ENCODE measurements around the gene CD27. TPM values are rescaled to one million over a fixed set of nuclear protein-coding genes. Genes with fewer than 3 reads are reported as not detected.

Gene CD27
- total RNA-seq, 1 donor from 2014 or later: not detected

- DNase-seq (ENCODE audit: low read depth): no peak
Observed at GRCh38 chr12:6434205-6435140, 10.3 kb upstream of the CD27 start.

GRCh38 chr12:6435961-6436715 lies 8.6 kb upstream of the CD27 start:
- DNase-seq (ENCODE audit: low read depth): no peak

GRCh38 chr12:6437586-6437985 lies 7.2 kb upstream of the CD27 start:
- no peak for DNase-seq (ENCODE audit: low read depth)

- DNase-seq (ENCODE audit: low read depth): no peak
Observed at GRCh38 chr12:6438345-6438744, 6.4 kb upstream of the CD27 start.

GRCh38 chr12:6440391-6440790 lies 4.4 kb upstream of the CD27 start:
- no peak for DNase-seq (ENCODE audit: low read depth)

- DNase-seq (ENCODE audit: low read depth): no peak
Observed at GRCh38 chr12:6442836-6443235, 1.9 kb upstream of the CD27 start.

GRCh38 chr12:6443361-6443983 lies 1.3 kb upstream of the CD27 start:
- DNase-seq (ENCODE audit: low read depth): no peak

- DNase-seq (ENCODE audit: low read depth): no peak
Observed at GRCh38 chr12:6444031-6444430, 724 bp upstream of the CD27 start.

- DNase-seq (ENCODE audit: low read depth): no peak
Observed at GRCh38 chr12:6450091-6450868, 5.5 kb downstream of the CD27 start.

- DNase-seq (ENCODE audit: low read depth): no peak
Observed at GRCh38 chr12:6450869-6451347, 6.2 kb downstream of the CD27 start.

- peak; percentile 75 for DNase-seq (ENCODE audit: low read depth)
Observed at GRCh38 chr12:6451348-6452244, 6.8 kb downstream of the CD27 start, which contains the start of gene TAPBPL. TSS of gene TAPBPL (plus strand) at chr12:6452042. CDS start at chr12:6452249, 207 bp downstream.

GRCh38 chr12:6452245-6452943 lies 7.6 kb downstream of the CD27 start:
- DNase-seq (ENCODE audit: low read depth): no peak

- no peak for DNase-seq (ENCODE audit: low read depth)
Observed at GRCh38 chr12:6452944-6453630, 8.3 kb downstream of the CD27 start.

GRCh38 chr12:6457220-6457945 lies 12.6 kb downstream of the CD27 start:
- DNase-seq (ENCODE audit: low read depth): no peak

- no peak for DNase-seq (ENCODE audit: low read depth)
Observed at GRCh38 chr12:6458281-6459003, 13.7 kb downstream of the CD27 start.

- DNase-seq (ENCODE audit: low read depth): no peak
Observed at GRCh38 chr12:6459004-6459337, 14.2 kb downstream of the CD27 start.

GRCh38 chr12:6460751-6461371 lies 16.1 kb downstream of the CD27 start:
- DNase-seq (ENCODE audit: low read depth): no peak

Measured in renal cortical epithelial cell (primary cell).